COLO668 (cell line): ENCODE results near the gene OR11L1.

Experiments
- DNase-seq: peaks from one replicate; lab custom pipeline; 2025; ENCODE audit not compliant: unreplicated experiment; lab: John Stamatoyannopoulos, UW

Gene OR11L1

DNA sequence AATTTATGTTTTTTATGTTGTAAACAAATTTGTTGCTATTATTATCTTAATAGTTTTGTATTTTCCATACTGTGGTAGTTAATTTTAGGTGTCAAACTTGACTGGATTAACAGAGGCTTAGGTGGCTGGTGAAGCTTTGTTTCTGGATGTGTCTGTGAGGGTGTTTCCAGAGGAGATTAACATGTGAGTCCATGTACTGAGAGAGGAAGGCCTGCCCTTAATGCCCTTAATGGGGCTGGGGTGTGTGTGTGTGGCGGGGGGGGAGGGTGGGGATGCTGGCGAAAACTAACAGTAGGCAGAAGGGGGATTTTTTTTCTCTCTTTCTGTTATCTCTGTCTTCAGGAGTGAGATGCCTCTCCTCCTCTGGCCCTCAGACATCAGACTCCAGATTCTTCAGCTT lies 19.6 kb downstream of the OR11L1 start:
- no peak for DNase-seq

DNA sequence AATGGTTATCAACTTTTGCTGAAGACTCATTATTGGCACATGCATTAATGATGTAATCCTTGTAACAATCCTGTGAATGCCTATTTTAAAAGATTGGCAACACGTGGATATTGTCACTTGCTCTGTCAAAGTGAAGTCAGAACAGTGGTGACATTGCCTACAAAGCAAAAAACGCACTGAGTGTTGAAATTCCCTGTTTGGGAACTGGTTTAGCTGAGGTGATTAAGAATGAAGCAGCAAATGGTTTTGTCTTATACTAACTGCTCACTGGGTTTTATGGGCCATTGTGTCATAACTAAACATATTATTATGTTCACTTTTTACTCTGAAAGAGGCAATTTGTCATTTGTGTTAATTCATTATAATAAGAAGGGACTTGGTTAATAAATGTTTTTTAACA lies 29.1 kb downstream of the OR11L1 start:
- no peak for DNase-seq

DNA sequence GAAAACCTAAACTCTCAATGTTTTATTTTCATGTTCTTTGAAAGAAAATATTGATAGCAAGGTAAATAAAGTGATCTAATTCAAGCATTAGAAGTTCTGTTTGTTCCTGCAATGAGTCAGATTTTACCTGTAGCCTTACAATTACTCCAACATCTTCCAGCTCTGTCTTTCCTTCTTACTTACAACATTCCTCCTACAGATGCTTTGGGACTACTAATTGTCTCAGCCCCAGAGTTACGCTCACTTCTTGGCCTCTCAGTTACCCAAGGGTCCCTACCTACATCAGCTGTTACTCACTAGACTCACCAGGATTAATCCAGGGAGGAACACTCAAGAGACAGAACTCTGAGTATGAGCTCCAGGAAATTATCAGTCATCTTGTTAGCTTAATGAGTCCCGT lies 44.2 kb downstream of the OR11L1 start:
- DNase-seq, result no peak
